HG03039 (cell line): Measurements from ENCODE around the gene RNASEL.

ENCODE experiments used
- ATAC-seq: cut with Tn5 transposase; IDR thresholded peaks from one replicate; pipeline ENCODE4 v1.9.1; 2021; ENCODE audit warnings: mild to moderate bottlenecking, moderate library complexity; ENCODE audit not compliant: unreplicated experiment

The RNASEL gene

GRCh38 chr1:182600745-182601415, 11.8 kb upstream of the RNASEL start:
- ATAC-seq, result no peak

GRCh38 chr1:182600036-182600713, 11.1 kb upstream of the RNASEL start:
- ATAC-seq, result no peak

- ATAC-seq, result no peak
Measured at GRCh38 chr1:182599339-182599738, 10.3 kb upstream of the RNASEL start.

- no peak for ATAC-seq
Measured at GRCh38 chr1:182598296-182598695, 9.2 kb upstream of the RNASEL start.

- ATAC-seq, result no peak
Measured at GRCh38 chr1:182596934-182597333, 7.9 kb upstream of the RNASEL start.

- no peak for ATAC-seq
Measured at GRCh38 chr1:182595641-182596240, 6.7 kb upstream of the RNASEL start.

- no peak for ATAC-seq
Measured at GRCh38 chr1:182589931-182590330, 875 bp upstream of the RNASEL start.

GRCh38 chr1:182589520-182589919, 464 bp upstream of the RNASEL start:
- ATAC-seq, result no peak

- no peak for ATAC-seq
Measured at GRCh38 chr1:182587666-182588499, 1.2 kb downstream of the RNASEL start.

GRCh38 chr1:182587093-182587492, 2.0 kb downstream of the RNASEL start:
- no peak for ATAC-seq

GRCh38 chr1:182586380-182586779, 2.7 kb downstream of the RNASEL start:
- ATAC-seq, result no peak

GRCh38 chr1:182584746-182585145, 4.3 kb downstream of the RNASEL start:
- no peak for ATAC-seq

GRCh38 chr1:182580736-182581135, 8.3 kb downstream of the RNASEL start:
- no peak for ATAC-seq

- no peak for ATAC-seq
Measured at GRCh38 chr1:182575540-182576149, 13.4 kb downstream of the RNASEL start.

- ATAC-seq, result no peak
Measured at GRCh38 chr1:182574156-182574555, 14.9 kb downstream of the RNASEL start.

- no peak for ATAC-seq
Measured at GRCh38 chr1:182570611-182570970, 18.5 kb downstream of the RNASEL start.

- no peak for ATAC-seq
Measured at GRCh38 chr1:182569939-182570610, 19.0 kb downstream of the RNASEL start.

GRCh38 chr1:182568647-182569284, 20.3 kb downstream of the RNASEL start:
- ATAC-seq, result no peak

GRCh38 chr1:182567629-182568028, 21.4 kb downstream of the RNASEL start:
- no peak for ATAC-seq

- no peak for ATAC-seq
Measured at GRCh38 chr1:182565537-182565936, 23.5 kb downstream of the RNASEL start.
